ENCODE results near the gene DENND6B.

DNA sequence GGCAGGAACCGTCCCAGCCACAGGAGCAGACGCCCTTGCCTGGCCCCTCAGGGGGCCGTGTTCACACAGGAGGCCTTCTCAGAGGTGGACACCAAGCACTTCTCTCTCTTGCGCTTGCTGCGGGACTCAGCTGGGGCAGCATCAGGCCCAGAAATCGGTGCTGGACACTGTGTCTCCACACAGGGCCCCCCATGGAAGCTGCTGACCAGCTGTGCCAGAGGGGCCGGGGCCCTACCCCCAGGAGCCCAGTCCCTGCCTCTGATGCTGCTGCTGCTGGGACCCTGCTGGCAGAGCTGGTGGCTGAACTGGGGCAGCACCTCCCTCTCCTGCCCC is 23.3 kb downstream of the DENND6B start:
- TF ChIP-seq, protein P1, sequence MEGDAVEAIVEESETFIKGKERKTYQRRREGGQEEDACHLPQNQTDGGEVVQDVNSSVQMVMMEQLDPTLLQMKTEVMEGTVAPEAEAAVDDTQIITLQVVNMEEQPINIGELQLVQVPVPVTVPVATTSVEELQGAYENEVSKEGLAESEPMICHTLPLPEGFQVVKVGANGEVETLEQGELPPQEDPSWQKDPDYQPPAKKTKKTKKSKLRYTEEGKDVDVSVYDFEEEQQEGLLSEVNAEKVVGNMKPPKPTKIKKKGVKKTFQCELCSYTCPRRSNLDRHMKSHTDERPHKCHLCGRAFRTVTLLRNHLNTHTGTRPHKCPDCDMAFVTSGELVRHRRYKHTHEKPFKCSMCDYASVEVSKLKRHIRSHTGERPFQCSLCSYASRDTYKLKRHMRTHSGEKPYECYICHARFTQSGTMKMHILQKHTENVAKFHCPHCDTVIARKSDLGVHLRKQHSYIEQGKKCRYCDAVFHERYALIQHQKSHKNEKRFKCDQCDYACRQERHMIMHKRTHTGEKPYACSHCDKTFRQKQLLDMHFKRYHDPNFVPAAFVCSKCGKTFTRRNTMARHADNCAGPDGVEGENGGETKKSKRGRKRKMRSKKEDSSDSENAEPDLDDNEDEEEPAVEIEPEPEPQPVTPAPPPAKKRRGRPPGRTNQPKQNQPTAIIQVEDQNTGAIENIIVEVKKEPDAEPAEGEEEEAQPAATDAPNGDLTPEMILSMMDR (IDR thresholded peaks at IDR 0.05; ENCODE audit: low read depth, low read length), result no peak
- no peak for TF ChIP-seq POLR2A (IDR thresholded peaks at IDR 0.05; ENCODE audit: extremely low read depth, insufficient read length)
- TF ChIP-seq, protein P2, sequence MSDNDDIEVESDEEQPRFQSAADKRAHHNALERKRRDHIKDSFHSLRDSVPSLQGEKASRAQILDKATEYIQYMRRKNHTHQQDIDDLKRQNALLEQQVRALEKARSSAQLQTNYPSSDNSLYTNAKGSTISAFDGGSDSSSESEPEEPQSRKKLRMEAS (IDR thresholded peaks at IDR 0.05; ENCODE audit: low read depth, low read length), result no peak
